ENCODE measurements around the gene RNFT2. TPM values are rescaled to one million over a fixed set of nuclear protein-coding genes. Genes with fewer than 3 reads are reported as not detected.
A peak's percentile ranks its signal among the peaks of the same experiment; 100 is the strongest.

Gene RNFT2
- total RNA-seq, 2 experiments from 2014 or later = 15.8 to 15.9 TPM

DNA sequence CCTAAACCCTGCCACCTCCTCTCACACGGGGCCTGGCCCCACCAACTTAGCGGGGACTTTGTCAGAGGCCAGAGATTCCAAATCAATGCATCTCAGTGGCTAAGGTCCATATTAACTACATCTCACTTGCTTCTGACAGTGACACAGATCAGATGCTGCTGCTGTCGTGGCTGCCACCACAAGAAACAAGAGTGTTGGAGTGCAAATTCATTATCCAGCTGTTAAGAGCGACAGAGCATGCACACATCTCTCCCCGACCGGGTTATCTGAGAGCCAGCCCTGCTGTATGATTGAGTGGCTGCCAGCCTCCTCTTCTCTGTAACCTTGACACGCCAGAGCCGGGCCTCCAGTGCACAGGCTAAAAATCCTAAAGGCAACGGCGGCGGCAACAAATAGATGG is 40.4 kb upstream of the RNFT2 start:
- peaks cover 2% of the 10 kb centered on the region for H3K4me1 Mint-ChIP-seq (ENCODE audit: low read depth)
- H3K27ac Mint-ChIP-seq = no peak overlapping the region
- ChIA-PET CTCF (interaction anchor here (0.7 kb wide), 1 partner anchor 84 kb away, joined by 3 read pairs; no protein-coding TSS in a partner anchor), POLR2A (no interaction called here)
- no peaks in the 10 kb centered on the region for H3K36me3 Mint-ChIP-seq
- no peak for DNase-seq
- no peak overlapping the region for H3K4me3 Mint-ChIP-seq
- no peaks in the 10 kb centered on the region for H3K9me3 Mint-ChIP-seq
- H3K27me3 Mint-ChIP-seq = peaks cover 23% of the 10 kb centered on the region
- intact Hi-C loops (cut with micrococcal nuclease) = no loop called here

DNA sequence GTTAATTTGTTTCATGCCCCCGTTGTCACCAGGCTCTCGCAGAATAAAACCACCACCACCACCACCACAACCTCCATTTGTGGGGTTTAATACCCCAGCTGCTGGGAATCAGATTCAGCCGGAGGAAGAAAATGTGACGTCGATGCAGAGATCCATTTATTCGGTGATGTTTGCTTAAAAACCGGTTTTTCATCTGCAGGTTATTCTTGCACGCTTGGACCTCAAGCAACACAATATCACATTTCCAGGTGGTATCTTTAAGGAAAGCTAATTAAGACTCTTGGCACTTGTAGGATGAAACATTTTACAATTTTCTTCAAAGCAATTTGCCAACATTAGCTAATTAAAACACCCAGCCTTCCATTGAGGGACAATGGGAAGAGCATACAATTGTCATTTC is 40.0 kb upstream of the RNFT2 start:
- peaks cover 2% of the 10 kb centered on the region for H3K4me1 Mint-ChIP-seq (ENCODE audit: low read depth)
- H3K27ac Mint-ChIP-seq = no peak overlapping the region
- no peak overlapping the region for H3K4me3 Mint-ChIP-seq
- no peak for DNase-seq
- H3K9me3 Mint-ChIP-seq = no peaks in the 10 kb centered on the region
- intact Hi-C loops (cut with micrococcal nuclease) = no loop called here
- POLR2A ChIA-PET = no interaction called here
- CTCF ChIA-PET = interaction anchor here (0.7 to 1.8 kb wide), 2 partner anchors 8 to 10 kb away, joined by 3 to 8 read pairs; no protein-coding TSS in a partner anchor
- peaks cover 21% of the 10 kb centered on the region for H3K27me3 Mint-ChIP-seq
- no peaks in the 10 kb centered on the region for H3K36me3 Mint-ChIP-seq

DNA sequence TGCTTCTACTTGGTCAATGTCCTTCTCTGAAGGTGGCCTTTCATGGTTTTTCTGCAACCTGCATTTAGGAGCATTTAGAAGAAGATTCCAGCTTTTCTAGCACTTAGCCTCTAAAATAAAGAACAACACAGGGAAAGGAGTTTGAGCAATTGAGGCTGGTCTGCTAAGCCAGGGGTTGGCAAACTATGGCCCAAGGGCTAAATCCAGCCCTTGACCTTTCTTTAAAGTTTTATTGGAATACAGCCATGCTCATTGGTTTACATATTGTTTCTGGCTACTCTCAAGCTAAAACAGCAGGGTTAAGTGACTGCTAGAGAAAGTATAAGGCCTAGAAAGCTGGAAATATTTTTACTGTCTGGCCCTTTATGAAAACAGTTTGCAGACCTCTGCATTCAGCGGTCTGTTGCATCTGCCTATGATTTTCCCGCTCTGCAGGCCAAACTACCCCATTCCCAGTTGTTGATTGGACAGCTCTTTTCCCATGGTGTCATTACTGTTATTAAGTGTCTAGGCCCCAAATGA is 39.5 kb upstream of the RNFT2 start:
- Mint-ChIP-seq H3K4me3 (no peak overlapping the region), H3K27ac (no peak overlapping the region), H3K4me1 (ENCODE audit: low read depth) (peaks cover 2% of the 10 kb centered on the region), H3K9me3 (no peaks in the 10 kb centered on the region), H3K27me3 (peaks cover 19% of the 10 kb centered on the region), H3K36me3 (no peaks in the 10 kb centered on the region)
- ChIA-PET CTCF (interaction anchor here (0.7 to 1.8 kb wide), 3 partner anchors 8 to 11 kb away, joined by 3 to 8 read pairs (median 3); no protein-coding TSS in a partner anchor), POLR2A (no interaction called here)
- no peak for DNase-seq
- intact Hi-C loops (cut with micrococcal nuclease) = no loop called here

DNA sequence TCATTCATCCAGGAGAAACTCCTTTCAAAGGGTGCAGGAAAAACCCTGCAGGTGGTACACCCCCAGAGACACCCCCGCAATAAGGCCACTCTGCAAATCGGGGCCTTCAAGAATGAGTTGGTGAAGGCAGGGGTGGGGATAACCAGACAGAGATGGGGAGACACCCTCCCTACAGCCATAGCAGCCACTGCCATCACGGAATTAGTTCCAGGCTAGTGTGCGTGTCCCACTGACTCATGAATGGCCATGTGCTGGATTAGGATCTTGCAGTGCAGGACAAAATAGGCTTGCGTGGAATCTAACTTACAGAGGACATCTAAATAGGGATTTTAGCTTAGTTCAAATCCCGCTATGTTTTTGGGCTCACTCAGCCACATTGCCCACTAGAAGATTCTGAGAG is 38.0 kb upstream of the RNFT2 start:
- Mint-ChIP-seq H3K4me3 (no peak overlapping the region), H3K4me1 (ENCODE audit: low read depth) (peaks cover 2% of the 10 kb centered on the region), H3K36me3 (no peaks in the 10 kb centered on the region), H3K27ac (no peak overlapping the region), H3K27me3 (peaks cover 8% of the 10 kb centered on the region), H3K9me3 (no peaks in the 10 kb centered on the region)
- DNase-seq = no peak
- CTCF ChIA-PET = interaction anchor here (0.6 to 2.1 kb wide), 2 partner anchors 9 to 17 kb away, joined by 3 to 13 read pairs; no protein-coding TSS in a partner anchor
- intact Hi-C loops (cut with micrococcal nuclease) = loop anchor here (5.0 to 10.0 kb wide), 3 partner anchors 262 to 705 kb away; no protein-coding TSS in a partner anchor
- POLR2A ChIA-PET = no interaction called here

DNA sequence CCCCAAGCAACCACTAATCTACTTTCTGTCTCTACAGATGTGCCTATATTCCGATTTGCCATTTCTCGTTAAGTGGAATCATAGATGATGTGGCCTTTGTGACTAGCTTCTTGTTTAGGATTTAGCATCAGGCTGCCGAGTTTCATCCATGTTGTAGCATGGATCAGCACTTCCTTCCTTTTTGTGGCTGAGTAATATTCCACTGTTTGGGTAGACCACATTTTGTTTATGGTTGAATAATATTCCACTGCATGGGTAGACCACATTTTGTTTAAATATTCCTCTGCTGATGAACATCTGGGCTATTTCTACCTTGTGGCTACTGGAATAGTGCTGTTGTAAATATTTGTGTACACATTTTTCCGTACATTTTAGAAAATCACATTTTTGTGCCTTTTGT is 36.7 kb upstream of the RNFT2 start:
- intact Hi-C loops (cut with micrococcal nuclease) = loop anchor here (5.0 to 10.0 kb wide), 3 partner anchors 261 to 707 kb away; no protein-coding TSS in a partner anchor
- Mint-ChIP-seq H3K9me3 (no peaks in the 10 kb centered on the region), H3K27ac (no peak overlapping the region), H3K4me3 (no peak overlapping the region), H3K36me3 (no peaks in the 10 kb centered on the region), H3K4me1 (ENCODE audit: low read depth) (peaks cover 2% of the 10 kb centered on the region), H3K27me3 (peaks cover 2% of the 10 kb centered on the region)
- DNase-seq = no peak
- ChIA-PET CTCF (interaction anchor here (0.6 to 2.1 kb wide), 4 partner anchors 8 to 419 kb away, joined by 3 to 13 read pairs (median 6); partner anchors contain the start of gene HRK), POLR2A (no interaction called here)

DNA sequence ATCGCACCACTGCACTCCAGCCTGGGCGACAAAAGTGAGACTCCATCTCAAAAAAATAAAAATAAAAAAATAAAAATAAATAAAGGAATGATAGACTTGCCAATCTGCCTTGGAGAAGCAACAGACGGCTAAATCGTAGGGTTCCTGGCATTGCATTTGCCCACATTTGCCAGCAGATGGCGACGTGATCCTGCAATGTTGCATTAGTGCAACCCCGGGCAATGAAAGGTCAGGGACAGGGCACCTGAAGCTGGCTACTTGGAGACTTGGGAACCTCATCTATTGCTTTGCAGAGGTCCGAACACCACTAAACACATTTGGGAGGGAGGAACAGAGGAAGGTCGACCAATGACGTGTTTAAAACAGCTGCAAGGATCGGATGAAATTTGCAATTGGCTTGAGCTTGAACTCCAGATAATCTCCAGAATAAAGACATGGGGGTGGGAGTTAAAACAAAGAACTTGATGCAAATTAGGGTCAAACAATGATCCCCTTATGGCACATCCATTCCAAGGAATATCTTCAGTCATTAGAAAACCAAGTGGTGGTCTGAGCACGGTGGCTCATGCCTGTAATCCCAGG is 34.8 kb upstream of the RNFT2 start:
- CTCF ChIA-PET = interaction anchor here (0.6 to 1.9 kb wide), 32 partner anchors 9 to 705 kb away, joined by 3 to 16 read pairs (median 4); no protein-coding TSS in a partner anchor
- H3K4me1 Mint-ChIP-seq (ENCODE audit: low read depth) = peaks cover 2% of the 10 kb centered on the region
- no peak overlapping the region for H3K4me3 Mint-ChIP-seq
- intact Hi-C loops (cut with micrococcal nuclease) = loop anchor here (1.0 to 10.0 kb wide), 4 partner anchors 259 to 709 kb away; no protein-coding TSS in a partner anchor
- no peaks in the 10 kb centered on the region for H3K9me3 Mint-ChIP-seq
- DNase-seq = peak; percentile 73
- H3K27me3 Mint-ChIP-seq = peaks cover 2% of the 10 kb centered on the region
- POLR2A ChIA-PET = no interaction called here
- no peak overlapping the region for H3K27ac Mint-ChIP-seq
- H3K36me3 Mint-ChIP-seq = no peaks in the 10 kb centered on the region

DNA sequence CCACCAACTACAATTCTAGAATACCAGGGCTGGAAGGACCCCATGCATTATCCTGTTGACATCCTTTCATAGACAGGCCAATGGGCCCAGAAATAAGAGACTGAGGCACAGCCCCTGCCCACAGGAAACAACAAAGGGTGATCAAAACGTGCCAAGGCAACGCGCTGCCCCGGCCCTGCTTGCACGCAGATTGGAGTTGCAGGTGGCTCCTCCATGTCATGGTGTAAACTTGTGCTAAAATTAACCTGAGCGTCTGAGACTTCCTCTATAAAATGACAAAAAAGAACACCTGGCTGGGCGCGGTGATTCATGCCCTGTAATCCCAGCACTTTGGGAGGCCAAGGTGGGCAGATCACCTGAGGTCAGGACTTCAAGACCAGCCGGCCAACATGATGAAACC is 30.4 kb upstream of the RNFT2 start:
- Mint-ChIP-seq H3K27ac (no peak overlapping the region), H3K36me3 (no peaks in the 10 kb centered on the region), H3K9me3 (no peaks in the 10 kb centered on the region), H3K4me1 (ENCODE audit: low read depth) (peaks cover 8% of the 10 kb centered on the region), H3K4me3 (no peak overlapping the region), H3K27me3 (peaks cover 2% of the 10 kb centered on the region)
- intact Hi-C loops (cut with micrococcal nuclease) = loop anchor here (10.0 kb wide), 2 partner anchors 317 to 713 kb away; no protein-coding TSS in a partner anchor
- no peak for DNase-seq
- ChIA-PET CTCF (interaction anchor here (0.6 to 2.1 kb wide), 3 partner anchors 13 to 504 kb away, joined by 3 to 13 read pairs (median 3); no protein-coding TSS in a partner anchor), POLR2A (no interaction called here)

DNA sequence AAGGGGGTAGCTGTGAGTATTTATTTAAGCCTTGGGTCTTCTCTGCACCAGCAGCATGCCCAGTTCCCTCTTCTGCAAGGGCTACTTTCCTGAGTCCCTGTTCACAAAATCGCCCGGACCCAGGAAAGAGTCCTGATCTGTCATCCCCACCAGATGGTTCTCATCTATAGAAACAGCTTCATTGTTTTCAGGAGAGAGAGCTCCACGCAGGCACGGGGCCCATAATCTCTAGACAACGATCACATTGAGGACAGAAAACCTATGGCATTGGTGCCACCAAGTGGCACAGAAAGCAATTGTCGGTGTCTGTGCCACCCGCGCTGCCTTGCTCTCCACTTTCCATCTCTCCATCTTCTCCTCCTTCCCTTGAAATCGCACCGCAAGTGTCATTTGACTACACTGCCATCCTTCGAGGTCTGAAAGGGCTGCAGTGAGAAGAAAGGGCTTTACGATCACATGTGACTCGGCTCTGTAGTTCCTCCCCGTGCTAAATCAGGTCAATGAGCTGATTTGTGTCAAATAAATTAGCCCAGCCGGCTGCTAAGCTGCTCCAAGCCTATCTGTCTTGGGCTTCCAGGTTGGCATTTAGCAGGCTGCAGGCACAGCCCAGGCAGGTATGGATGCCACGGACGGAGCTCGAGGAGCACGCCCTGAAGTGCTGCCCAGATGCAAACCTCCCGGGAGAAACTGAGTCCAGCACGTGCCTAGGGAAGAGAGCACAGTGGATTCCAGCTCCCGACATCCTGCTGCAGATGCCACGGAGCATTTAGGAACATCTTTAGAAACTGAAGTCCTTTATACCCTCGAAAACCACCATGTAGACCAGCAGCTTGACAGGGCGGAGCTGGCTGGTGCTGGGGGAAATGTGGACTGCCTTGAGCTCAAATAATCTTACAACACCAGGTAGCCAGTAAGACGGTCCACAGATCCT is 29.0 kb upstream of the RNFT2 start:
- intact Hi-C loops (cut with micrococcal nuclease) = loop anchor here (1.0 to 10.0 kb wide), 3 partner anchors 173 to 714 kb away; no protein-coding TSS in a partner anchor
- ChIA-PET CTCF (interaction anchor here (0.5 to 2.1 kb wide), 26 partner anchors 9 to 791 kb away, joined by 3 to 13 read pairs (median 4); no protein-coding TSS in a partner anchor), POLR2A (interaction anchor here (0.6 kb wide), 2 partner anchors 172 to 472 kb away, joined by 3 read pairs; partner anchors contain the start of gene HRK)
- Mint-ChIP-seq H3K27ac (no peak overlapping the region), H3K4me3 (no peak overlapping the region), H3K27me3 (no peaks in the 10 kb centered on the region), H3K9me3 (no peaks in the 10 kb centered on the region), H3K4me1 (ENCODE audit: low read depth) (peaks cover 7% of the 10 kb centered on the region), H3K36me3 (no peaks in the 10 kb centered on the region)
- peak; percentile 64 for DNase-seq

DNA sequence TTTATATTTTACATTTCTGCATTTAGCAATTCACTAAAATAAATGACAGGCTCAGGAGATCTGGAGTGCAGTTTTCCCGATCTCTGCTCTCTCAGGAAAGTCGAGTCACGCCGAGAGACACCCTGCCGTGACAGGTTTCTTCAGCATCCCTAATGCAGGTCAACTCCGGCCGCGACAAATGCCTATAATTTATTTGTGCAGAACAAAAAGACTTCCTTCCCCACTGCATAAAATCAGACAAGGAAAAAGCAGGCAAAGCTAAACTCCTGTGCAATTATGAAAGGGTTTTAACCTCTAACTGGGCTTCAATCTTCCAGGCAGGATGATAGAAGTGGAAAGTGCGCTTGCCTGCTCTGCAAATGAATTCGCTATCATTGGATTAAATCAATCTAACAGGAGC is 28.3 kb upstream of the RNFT2 start:
- ChIA-PET POLR2A (no interaction called here), CTCF (interaction anchor here (0.6 to 2.1 kb wide), 19 partner anchors 9 to 792 kb away, joined by 3 to 13 read pairs (median 5); no protein-coding TSS in a partner anchor)
- intact Hi-C loops (cut with micrococcal nuclease) = loop anchor here (1.0 to 10.0 kb wide), 3 partner anchors 173 to 715 kb away; no protein-coding TSS in a partner anchor
- H3K4me1 Mint-ChIP-seq (ENCODE audit: low read depth) = peaks cover 7% of the 10 kb centered on the region
- no peak for DNase-seq
- H3K9me3 Mint-ChIP-seq = no peaks in the 10 kb centered on the region
- H3K36me3 Mint-ChIP-seq = no peaks in the 10 kb centered on the region
- no peak overlapping the region for H3K4me3 Mint-ChIP-seq
- H3K27me3 Mint-ChIP-seq = no peaks in the 10 kb centered on the region
- H3K27ac Mint-ChIP-seq = no peak overlapping the region

DNA sequence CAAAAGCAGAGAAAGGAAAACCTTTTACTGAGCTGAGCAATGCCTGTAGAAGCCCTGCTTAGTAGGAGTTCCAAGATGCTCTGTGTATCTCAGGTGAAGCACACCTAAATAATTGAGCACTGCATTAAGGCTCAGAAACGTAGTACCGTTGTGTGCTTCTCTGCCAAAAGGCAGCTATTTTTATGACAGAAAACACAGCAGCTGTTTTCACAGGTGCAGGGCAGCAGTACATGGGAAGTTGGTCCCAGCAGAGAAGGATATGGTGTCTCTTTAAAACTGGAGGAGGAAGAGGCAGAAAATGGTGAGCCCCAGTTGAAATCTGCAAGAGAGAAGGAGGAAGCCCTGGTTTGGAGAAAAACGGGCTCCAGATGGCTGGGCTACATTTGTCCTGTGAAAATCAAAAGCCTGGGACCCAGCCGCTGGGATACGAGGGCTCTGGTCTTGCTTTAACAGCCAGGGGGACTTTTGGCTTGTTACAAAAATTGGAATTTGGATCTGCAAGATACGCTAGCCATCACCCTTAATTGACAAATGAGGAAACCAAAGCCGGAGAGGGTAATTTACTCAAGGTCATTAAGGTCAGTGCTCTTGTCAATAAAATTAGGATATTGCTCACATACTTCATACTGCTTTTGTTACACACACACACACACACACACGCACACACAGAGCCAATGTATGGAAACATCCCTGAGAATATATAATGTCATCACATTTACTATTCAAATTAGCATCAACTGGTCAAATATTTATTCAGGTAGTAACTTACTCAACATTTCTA is 27.6 kb upstream of the RNFT2 start:
- CTCF ChIA-PET = interaction anchor here (0.7 to 2.0 kb wide), 5 partner anchors 9 to 778 kb away, joined by 3 to 13 read pairs (median 4); no protein-coding TSS in a partner anchor
- no peak overlapping the region for H3K27ac Mint-ChIP-seq
- intact Hi-C loops (cut with micrococcal nuclease) = no loop called here
- H3K4me3 Mint-ChIP-seq = no peak overlapping the region
- POLR2A ChIA-PET = no interaction called here
- peaks cover 7% of the 10 kb centered on the region for H3K4me1 Mint-ChIP-seq (ENCODE audit: low read depth)
- H3K36me3 Mint-ChIP-seq = no peaks in the 10 kb centered on the region
- DNase-seq = no peak
- no peaks in the 10 kb centered on the region for H3K9me3 Mint-ChIP-seq
- H3K27me3 Mint-ChIP-seq = no peaks in the 10 kb centered on the region

Measured in activated CD4-positive, alpha-beta memory T cell treated with anti-CD3 and anti-CD28 coated beads for 36 hours (primary cell).